ENCODE results near the gene TUBGCP5. TPM values are rescaled to one million over a fixed set of nuclear protein-coding genes. Genes with fewer than 3 reads are reported as not detected.

The TUBGCP5 gene
- total and polyA plus RNA-seq, 2 of the 4 experiments (the other 2 are of a cell fraction): 13.0 to 19.4 TPM

GRCh38 chr15:22980189-22981050 is 58.9 kb downstream of the TUBGCP5 start, which contains the start of gene CYFIP1 (continued):
- TF ChIP-seq CTCF (conservative IDR thresholded peaks at IDR 0.05; ENCODE audit: low read depth, low read length) (no peak), RAD21 (IDR thresholded peaks at IDR 0.05; ENCODE audit: low read length) (no peak)

Data from IMR-90 (cell line).